NCI-H1930 (cell line): ENCODE data around the gene SPACDR.
"Not testable (repeated sequence)": the region's sequence is repeated elsewhere in the genome, so short reads cannot be mapped to it uniquely, and the experiment has no call there.

ENCODE experiments used
- DNase-seq, 2 experiments: peaks; one replicate each; lab custom pipeline; 2025; lab: John Stamatoyannopoulos, UW

SPACDR gene

DNA sequence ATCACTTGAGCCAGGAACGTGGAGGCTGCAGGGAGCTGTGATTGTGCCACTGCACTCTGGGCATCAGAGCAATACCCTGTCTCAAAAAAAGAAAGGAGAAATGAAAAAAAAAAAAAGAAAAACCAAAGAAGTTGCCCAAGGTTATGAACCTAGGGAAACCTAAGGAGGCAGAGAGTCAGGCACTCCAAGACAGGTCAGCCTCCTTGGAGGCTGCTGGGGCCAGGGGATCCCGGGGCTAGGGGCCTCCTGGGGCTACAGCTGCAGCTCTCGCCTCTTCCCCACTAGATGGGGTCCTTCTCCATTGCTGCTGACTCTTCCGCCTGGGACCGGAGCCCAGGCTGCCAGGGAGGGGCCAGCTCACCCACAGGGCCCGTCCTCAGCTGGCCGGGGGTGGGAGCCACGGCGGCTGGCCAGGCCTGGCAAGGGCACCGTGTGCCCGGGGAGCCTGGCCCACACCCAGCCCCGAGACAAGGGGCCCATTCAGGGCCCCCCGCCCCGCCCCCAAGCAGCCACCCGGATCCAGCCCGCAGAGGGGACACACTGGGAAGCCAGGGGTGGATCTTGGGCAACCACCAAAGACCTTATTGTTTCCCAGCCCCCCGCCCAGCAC, 1.7 kb upstream of the SPACDR start:
- DNase-seq, result peak; percentile 63 to 78

- DNase-seq, result no peak
Measured at GRCh38 chr7:100465299-100465698, 1.2 kb upstream of the SPACDR start.

DNA sequence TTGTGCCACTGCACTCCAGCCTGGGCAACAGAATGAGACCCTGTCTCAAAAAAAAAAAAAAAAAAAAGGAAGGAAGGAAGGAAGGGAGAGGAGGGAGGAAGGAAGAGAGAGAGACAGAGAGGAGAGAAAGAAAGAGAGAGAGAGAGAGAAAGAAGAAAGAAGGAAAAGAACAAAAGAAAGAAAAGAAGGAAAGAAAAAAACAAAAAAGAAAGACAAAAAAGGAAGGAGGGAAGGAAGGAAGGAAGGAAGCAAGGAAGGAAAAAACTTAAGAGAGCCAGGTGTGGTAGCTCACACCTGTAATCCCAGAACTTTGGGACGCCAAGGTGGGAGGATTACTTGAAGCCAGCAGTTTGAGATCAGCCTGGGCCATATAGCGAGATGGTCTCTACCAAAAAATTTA, 731 bp upstream of the SPACDR start:
- DNase-seq, result no peak

DNA sequence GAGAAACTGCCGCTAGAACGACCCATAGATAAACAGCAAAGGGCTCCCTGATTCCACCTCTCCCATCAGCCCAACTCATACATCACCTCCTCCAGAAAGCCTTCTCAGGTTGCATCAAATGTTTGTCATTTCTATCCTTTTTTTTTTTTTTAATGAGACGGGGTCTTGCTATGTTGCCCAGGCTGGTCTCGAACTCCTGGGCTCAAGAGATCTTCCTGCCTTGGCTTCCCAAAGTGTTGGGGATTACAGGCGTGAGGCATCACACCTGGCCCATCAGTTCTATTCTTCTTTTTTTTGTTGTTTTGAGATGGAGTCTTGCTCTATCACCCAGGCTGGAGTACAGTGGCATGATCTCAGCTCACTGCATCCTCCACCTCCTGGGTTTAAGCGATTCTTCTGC, 7.0 kb downstream of the SPACDR start:
- no peak for DNase-seq

DNA sequence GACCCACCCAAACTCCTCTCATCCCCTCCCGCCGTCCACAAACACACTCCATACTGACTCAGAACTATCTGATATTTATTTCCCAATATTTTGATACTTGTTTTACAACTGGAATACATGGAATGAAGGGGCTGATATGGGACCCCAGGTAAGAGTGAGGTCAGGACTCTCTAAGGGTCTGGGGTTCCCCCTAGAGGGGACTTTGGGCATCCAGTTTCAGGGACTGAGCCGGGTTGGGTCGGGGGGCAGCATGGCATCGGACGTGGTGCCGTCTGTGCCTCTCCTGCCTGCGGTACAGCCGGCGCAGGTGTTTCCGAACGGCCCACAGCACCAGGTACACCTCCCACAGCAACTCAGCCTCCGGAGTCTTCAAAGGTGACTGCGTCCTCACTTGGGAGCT, 7.5 kb downstream of the SPACDR start:
- no peak for DNase-seq

- no peak for DNase-seq
Measured at GRCh38 chr7:100455206-100455605, 8.9 kb downstream of the SPACDR start.

DNA sequence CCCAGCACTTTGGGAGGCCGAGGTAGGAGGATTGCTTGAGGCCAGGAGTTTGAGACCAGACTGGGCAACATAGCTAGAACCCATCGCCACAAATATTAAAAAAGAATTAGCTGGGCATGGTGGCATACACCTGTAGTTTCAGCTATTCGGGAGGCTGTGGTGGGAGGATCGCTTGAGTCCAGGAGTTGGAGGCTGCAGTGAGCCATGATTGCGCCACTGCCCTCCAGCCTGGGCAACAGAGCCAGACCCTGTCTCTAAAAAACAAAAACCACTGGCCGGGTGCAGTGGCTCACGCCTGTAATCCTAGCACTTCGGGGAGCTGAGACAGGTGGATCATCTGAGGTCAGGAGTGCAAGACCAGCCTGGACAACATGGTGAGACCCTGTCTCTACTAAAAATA, 10.2 kb downstream of the SPACDR start:
- not testable (repeated sequence) for DNase-seq

DNA sequence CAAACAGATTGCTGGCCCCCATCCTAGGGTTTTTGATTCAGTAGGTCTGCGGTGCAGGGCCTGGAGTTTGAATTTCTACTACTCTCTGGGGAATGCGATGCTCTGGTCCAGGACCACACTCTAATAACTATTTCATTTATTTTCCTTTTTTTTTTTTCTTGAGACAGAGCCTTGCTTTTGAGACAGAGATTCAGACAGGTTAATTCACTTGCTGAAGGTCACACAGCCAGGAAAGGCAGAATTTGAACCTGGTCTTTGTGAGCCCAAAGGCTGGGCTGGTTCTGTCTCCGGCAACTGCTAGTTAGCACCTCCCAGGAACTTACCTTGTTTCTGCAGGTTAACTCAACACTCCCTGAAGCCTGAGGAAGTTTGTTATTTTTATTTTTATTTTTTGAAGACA, 11.5 kb downstream of the SPACDR start:
- no peak for DNase-seq

- no peak for DNase-seq
Measured at GRCh38 chr7:100449190-100449795, 14.8 kb downstream of the SPACDR start.

GRCh38 chr7:100447363-100447762, 16.7 kb downstream of the SPACDR start:
- DNase-seq, result not testable (repeated sequence)

DNA sequence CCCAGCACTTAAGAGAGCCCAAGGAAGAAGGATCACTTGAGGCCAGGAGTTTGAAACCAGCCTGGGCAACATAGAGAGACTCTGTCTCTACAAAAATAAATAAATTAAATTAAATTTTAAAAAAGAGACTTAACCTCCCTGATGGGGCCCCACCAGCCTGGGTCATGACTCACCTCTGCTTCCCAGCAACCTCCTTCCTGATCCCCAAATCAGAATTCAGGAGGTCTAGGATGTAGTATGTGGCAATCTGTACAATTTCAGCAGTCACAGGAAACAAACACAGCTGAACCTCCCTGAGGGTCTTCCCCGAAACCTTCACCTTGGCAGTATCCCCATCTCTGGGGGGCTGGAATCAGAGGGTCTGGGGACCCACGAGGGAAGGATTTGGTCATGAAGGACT, 18.0 kb downstream of the SPACDR start:
- DNase-seq, result no peak

GRCh38 chr7:100444311-100445278, 19.5 kb downstream of the SPACDR start:
- DNase-seq, result no peak

DNA sequence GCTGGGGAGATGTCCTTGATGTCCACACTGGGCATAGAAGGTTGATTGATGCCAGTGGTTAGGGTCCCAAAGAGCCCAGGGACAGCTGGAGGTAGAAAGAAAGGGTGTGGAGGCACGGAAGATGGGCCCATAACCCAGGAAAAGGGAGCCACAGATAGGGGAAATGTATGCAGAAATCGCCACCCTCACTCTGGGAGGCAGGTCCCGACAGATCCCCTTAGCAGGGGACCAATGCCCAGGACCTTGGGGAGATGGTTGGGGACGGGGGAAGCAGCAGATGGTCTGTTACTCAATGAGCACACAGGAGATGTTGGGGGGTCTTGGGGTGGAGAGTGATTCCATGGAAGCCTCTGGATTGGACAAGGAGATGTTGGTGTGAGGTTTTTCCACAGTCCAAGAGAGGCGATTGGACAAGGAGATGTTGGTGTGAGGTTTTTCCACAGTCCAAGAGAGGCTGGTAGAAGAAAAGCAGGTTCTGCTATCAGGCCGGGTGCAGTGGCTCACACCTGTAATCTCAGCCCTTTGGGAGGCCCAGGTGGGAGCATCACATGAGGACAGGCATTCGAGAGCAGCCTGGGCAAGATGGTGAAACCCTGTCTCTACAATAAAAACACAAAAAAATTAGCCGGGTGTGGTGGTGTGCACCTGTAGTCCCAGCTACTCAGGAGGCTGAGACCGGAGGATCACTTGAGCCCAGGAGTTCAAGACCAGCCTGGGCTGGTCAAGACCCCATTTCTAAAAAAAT, 20.8 kb downstream of the SPACDR start:
- DNase-seq, result no peak

DNA sequence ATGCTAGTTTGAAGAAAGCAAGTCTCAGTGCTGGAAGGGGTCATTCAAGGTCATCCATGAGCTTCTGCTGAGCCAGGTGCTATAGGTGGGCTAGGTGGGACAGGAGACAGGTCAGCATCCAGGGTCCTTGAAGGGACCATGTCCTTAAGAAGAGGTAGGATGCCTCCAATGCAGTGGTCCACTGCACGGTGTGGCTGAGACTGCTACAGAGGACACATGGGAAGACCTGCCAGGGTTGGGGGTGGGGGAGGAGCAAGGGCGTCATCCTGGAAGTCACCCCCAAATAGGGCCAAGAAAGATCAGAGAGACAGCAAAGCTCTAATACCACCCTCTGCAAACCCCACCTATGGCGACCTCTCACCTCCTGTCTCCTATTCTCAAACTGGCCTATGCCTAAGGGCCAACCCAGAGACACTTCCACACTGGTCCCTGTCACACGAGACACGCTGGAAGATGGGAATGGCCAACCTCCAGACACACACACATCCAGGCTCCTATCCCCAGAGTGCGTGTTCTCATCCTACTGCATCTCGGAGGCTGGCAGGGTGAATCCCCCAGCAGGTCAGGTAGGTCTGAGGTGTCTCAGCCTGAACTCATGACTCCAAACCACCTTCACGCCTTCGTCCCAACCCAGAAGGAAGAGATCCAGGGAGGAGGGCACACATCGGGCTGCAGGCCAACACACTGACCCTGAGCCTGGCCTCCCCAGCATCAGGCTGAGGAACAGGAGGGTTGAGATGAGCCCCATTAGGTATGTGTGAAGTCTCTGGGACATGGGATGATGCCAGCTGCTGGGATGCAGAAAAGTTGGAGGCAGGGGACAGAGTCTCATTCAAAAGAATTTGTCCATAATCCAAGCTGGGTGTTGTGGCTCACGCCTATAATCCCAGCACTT, 22.2 kb downstream of the SPACDR start:
- DNase-seq, result no peak

- DNase-seq, result not testable (repeated sequence)
Measured at GRCh38 chr7:100439244-100439643, 24.8 kb downstream of the SPACDR start.

DNA sequence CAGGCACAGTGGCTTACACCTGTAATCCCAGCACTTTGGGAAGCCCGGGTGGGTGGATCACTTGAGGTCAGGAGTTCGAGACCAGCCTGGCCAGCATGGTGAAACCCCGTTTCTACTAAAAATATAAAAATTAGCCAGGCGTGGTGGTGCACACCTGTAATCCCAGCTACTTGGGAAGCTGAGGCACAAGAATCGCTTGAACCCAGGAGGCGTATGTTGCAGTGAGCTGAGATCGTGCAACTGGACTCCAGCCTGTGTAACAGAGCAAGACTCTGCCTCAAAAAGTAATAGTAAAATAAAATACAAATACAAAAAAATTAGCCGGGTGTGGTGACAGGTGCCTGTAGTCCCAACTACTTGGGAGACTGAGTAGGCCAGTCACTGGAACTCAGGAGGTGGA, 25.3 kb downstream of the SPACDR start:
- not testable (repeated sequence) for DNase-seq

DNA sequence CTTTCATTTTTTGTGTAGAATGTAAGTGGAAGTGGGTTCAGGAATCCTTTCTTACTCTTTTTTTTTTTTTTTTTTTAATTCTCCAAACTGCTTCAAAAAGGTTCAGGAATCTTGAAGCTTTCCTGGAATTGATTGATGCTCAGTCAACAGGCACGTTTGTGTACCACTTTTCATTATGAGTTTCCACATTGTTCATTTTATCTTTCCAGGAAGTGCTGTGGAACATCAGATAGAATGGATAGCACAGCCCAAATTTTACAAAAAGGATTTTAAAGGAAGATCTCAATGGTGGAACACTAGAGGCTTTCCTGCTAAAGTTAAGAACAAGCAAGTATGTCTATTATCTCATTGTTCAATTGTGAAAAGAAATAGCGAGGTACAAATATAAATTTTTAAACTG, 25.9 kb downstream of the SPACDR start:
- no peak for DNase-seq

DNA sequence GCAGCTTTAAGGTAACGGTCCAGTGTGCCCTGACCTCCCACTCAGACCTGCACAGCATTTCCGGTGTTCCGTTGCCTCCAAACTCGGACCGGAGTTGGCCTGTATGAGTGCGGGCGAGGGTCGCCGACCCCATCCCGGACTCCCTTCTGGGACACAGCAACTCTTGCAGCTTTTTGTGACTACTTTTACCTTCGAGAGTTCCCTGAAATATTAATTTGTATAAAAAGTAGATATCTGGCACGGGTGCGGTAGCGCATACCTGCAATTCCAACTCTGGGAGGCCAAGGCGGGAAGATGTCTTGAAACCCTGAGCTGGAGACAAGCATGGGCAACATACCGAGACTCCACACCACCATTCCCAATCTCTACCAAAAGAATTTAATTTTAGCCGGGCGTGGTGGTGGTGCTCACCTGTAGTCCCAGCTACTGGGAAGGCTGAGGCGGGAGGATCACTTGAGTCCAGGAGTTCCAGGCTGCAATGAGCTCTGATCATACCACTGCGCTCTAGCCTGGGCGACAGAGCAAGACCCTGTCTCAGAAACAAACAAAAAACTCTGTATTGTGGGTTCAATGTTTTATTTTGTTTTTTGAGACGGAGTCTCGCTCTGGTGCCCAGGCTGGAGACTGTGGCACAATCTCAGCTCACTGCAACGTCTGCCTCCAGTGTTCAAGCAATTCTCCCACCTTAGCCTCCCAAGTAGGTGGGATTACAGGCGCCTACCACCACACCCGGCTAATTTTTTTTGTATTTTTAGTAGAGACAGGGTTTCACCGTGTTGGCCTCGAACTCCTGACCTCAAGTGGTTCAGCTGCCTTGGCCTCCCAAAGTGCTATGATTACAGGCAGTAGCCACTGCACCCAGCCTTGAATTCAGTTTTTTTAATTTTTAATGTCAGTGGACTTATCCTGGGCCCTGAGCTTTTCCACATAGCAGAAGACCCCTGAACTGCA, 26.6 kb downstream of the SPACDR start:
- DNase-seq, result no peak

- peak in 1 of 2 experiments; percentile 24 for DNase-seq
Measured at GRCh38 chr7:100435401-100436304, 28.4 kb downstream of the SPACDR start.
